GM18519 (cell line): ENCODE results near the gene LARGE1.

Experiments used
- ATAC-seq: cut with Tn5 transposase; IDR thresholded peaks from one replicate; pipeline ENCODE4 v1.9.1; 2021; ENCODE audit warnings: mild to moderate bottlenecking, moderate library complexity; ENCODE audit not compliant: unreplicated experiment, low FRiP score

LARGE1 gene

DNA sequence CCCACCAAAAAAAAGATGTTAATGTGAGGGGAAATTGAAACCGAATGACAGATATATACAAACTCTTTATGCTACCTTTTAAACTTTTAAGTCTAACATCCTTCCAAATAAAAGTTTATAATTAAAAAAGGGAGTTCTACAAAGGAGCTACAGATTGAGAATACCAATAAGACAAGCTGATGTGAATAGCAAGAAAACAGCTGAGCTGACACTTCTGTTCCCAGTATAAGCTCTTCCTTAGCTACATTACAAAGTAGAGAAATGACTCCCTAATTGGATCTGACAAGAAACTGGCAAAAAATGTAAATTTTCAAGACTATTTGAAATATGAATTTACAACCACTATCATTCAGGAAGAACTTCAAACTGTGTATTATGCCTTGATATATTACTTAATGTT, 567.5 kb downstream of the LARGE1 start:
- no peak for ATAC-seq

- ATAC-seq, result no peak
These were observed 569.3 kb downstream of the LARGE1 start for GRCh38 chr22:33350961-33351360.

DNA sequence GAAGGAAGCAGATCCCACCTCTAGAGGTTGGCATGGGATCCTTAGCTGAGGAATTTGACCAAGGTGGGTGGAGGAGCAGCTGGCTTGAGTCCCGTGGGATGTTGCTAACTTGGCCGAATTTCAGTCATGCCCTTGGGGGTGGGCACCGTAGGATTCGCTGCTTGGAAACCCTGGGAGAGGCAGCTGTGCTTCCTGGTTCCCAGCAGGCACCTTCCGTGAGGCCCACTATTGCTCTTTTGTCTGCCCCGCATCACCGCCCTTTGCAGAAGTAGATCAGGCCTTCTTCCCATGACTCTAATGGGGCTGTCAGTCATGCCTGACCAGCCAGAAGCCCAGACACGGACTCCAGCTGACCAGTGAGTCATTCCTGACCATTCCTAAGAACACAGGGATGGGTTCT, 569.8 kb downstream of the LARGE1 start:
- ATAC-seq, result no peak

DNA sequence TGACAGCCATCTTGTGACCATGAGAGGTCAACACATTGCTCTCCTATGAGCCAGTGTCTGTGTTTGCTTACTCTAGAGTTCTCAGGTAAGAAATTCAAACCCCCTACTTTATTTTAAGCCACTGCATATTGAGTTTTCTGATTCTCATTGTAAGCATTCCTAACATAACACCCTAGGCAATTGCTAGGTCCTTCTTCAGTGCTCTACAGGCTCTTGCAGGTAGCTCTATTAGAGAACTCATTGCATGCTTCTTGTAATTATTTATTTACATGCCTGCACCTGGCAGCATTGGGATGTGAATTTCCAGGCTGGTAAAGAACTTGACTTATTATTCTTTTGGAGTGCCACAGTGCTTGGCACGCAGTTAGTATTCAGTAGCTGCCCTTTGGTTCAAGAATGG, 573.3 kb downstream of the LARGE1 start:
- no peak for ATAC-seq

DNA sequence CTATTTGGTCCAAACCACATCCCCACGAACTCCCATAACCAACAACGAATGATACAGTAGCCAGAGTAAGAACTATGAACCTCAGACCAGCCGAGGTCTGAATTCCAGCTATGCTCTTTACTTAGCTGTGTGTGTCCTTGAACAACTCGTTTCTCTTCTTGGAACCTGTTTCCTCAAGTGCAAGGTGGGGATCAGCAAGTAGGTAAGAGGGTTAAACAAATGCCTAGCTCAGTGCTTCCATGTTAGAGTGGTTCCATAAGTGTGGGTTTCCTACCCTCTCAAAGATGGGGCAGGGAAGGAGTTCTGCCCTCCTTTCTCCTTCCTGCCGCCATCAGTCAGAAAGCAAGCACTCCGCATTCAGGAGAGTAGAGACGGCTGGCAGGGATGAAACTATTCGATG, 578.7 kb downstream of the LARGE1 start:
- ATAC-seq, result no peak

GRCh38 chr22:33337524-33337923, 582.8 kb downstream of the LARGE1 start:
- no peak for ATAC-seq

DNA sequence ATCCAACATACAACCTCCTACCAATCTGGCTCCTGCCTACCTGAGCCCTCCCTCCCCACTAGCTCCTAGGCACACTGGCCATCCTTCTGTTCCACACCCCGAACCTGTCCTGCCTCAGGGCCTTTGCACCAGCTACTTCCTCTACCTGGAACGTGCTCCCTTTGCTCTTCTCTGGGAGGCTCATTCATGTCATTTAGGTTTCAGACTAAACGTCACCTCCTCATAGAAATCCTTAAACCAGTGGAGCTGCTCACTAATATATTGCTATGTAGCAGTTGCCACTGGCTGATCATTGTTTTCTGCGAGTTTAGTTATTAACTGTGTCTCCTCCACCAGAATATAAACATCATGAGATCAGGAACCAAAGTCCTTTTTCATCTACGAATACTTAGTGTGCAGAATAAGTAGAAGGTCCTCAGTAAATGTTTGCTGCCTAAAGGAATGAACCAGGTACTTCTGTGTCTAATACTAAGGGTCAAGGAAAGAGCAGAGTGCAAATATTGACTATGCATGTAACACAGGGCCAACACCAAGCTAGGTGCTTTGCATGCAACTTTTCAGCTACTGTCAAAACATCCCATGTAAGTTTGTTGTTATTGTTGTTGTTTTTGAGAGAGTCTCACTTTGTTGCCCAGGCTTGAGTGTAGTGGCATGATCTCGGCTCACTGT, 584.5 kb downstream of the LARGE1 start:
- ATAC-seq, result no peak

GRCh38 chr22:33332538-33332937, 587.7 kb downstream of the LARGE1 start:
- no peak for ATAC-seq

- no peak for ATAC-seq
These were observed 589.3 kb downstream of the LARGE1 start for GRCh38 chr22:33331017-33331416.

DNA sequence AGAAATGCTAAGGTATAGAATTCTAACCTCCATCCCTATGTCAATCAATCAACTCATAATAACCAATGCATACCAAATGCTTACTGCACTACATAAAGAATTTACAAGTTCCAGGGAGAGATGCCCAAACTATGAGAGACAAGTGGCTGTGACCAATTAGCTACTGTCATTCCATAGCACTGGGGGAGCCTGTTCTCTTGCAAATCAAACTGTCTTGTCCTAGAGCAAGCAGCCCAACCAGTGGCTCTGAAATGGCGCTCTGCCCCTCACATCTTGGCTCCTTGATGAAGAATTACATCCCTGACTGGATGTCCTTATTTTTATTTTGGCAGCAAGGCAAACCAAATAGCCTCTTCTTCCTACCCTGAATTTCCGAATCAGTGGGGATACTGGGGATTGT, 589.7 kb downstream of the LARGE1 start:
- no peak for ATAC-seq

DNA sequence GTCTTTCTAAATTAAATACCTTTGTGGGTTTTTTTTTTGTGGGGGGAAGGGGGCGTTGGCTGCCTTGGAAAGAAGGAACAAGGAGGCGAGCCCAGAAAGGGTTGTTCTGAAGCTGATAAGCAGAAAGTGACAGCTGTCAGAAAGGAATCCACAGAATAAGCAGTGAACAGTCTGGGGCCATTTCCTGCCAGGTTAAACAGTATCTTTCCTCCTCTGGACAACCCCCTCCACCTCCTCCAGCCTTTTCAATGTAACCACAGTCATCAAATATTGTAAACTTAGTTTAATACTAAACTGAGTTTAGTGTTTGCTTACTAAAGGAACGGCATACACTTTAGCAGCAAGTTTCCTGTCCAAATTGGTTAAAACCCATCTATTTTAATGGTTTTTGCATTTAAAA, 590.9 kb downstream of the LARGE1 start:
- ATAC-seq, result no peak

DNA sequence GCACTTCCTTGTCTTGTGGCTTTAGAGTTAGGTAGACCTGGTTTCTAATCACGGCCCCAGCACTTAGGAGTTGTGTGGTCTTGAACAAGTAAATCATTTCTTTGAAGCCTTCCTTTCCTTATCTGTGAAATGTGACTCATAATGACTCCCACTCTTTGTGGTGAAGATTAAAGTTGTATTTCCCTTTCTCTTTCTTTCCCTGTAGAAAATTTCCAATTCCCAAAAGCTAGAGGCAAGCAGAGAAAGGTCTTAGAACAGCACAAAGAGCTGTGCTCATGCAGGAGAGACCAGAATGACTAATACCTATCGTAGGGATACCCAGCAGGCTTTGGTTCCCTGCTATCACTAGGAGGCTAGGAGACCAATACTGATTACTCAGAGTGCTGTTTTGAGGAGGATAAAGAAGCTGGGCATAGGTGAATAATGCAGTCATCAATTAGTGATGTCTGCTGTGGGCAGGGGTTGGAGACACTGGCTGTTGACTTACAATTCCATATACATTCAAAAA, 591.4 kb downstream of the LARGE1 start:
- no peak for ATAC-seq

- ATAC-seq, result no peak
These were observed 592.9 kb downstream of the LARGE1 start for GRCh38 chr22:33327348-33327860.

- no peak for ATAC-seq
These were observed 593.6 kb downstream of the LARGE1 start for GRCh38 chr22:33326540-33327295.

DNA sequence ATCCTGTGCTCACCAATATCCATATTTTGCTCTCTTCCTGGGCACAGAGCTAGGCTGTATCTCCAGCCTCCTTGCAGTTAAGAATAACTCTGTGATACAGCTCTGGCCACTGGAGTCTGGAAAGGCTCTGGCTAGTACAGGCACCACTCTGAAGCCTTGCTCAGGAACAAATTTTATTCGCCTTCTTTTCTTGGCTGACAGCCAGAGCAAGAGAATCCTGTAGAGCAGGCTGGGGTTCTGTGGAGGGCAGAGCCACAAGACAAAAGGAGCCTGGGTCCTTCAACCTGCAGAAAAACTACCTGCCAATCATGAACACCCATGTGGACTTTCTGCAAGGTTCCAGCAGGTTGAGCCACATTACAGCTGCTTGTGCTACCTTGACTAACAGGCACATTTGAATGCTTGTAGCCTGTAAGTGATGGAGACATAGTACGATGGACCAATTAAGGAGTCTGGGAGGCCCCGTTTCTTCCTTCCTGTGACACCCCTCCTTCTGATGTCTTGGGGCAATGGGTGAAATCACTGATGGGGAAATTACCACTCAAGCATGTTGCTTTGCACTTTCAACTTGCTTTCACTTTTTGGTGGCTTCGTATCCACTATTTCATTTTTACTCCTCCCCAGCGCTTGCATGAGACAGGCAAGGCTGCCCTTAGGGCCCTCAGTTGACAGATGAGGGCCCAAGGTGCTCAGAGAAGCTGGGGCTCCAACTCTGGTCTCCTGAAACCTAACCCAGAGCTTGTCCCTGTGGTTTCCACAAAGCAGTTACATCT, 594.9 kb downstream of the LARGE1 start:
- ATAC-seq, result peak; percentile 57

DNA sequence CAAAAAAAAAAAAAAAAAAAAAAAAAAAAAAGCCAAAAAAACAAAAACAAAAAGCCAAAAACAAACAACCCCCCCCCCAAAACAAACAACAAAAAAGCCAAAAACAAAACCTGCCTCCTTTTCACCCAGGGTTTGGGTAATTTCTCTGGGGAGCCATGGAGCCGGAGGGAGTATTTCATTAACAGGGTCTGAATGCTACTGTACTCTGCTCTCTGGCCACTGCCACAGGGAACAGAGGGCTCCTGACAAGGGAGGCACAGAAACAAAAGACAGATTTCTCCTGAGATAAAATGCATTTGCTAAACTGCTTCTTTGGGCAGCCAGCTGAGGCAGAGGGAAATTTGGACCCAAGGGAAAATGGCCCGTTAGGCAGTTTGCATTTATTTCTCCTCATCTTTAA, 596.0 kb downstream of the LARGE1 start:
- ATAC-seq, result no peak

GRCh38 chr22:33321466-33321865, 598.8 kb downstream of the LARGE1 start:
- ATAC-seq, result no peak

GRCh38 chr22:33315954-33316353, 604.3 kb downstream of the LARGE1 start:
- no peak for ATAC-seq

DNA sequence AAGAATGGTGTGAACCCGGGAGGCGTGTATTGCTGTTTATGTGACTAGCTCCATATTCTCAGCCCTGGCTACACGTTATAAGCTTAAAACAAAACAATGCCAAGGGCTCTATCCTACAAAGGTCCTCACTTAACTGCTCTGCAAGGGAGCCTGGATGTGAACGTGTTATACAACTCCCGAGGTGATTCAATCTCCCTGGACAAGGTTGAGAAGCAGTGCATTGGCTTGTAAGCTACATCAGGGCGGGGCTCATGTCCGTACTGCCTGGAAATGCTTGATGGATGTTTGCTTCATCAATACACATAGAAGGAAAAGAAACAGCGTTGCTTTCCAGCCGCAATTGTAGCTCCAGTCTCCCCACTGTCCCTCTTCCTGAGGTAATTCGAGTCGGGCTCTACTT, 605.2 kb downstream of the LARGE1 start:
- no peak for ATAC-seq

DNA sequence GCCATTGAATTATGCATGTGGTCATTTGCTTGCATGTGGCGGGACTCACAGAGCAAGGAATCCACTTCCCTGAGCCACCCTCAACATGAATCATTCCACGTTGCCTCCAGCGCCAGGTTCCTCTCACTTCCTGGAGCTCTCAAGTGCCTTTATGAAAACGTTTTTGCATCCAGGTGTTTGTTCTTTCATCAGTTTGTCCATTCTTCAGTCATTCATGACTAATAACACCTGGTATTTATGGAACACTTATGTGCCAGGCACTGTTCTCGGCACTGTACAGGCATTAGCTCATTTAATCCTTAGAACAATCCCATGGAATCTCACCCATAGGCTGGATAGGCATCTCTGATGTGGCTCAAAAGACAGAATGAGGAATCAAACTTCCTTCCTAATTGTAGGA, 606.0 kb downstream of the LARGE1 start:
- ATAC-seq, result no peak

DNA sequence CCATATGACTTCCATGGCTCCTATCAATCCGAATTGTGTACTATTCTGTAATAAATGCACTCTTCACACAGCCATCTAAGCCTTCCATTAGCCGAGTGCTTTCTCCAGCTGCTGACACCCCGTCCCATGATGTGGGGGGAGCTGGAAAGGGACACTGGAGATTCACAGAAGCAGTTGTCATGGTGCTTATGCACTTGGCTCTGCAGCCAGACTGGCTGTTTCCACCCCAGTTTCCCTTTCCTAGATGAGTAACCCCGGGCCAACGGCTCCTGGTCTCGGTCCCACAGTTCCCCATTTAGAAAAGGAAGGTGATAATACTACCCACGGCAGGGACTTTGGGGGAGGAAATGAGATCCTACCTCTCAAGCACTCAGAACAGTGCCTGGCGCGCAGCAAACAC, 617.2 kb downstream of the LARGE1 start:
- ATAC-seq, result no peak
